CD1c-positive myeloid dendritic cell (primary cell): ENCODE data around the gene DPEP3.
"Not testable (repeated sequence)": the region's sequence is repeated elsewhere in the genome, so short reads cannot be mapped to it uniquely, and the experiment has no call there.

ENCODE experiments used
- DNase-seq: peaks from one replicate; pipeline ENCODE4 v3.0.0-alpha.2; 2016; ENCODE audit errors: extremely low spot score

DPEP3 gene

GRCh38 chr16:67979955-67980678 lies at the start of gene DPEP3:
Gene DPEP3 (minus strand): TSS chr16:67980499. CDS start chr16:67980380, 119 bp downstream.
- DNase-seq = no peak

GRCh38 chr16:68028996-68029395 lies 48.7 kb upstream of the DPEP3 start:
- no peak for DNase-seq

GRCh38 chr16:68022728-68023537 lies 42.6 kb upstream of the DPEP3 start, which contains the start of the genes DDX28 and DUS2:
Gene DDX28 (minus strand): TSS chr16:68023232. CDS start chr16:68023202, 30 bp downstream.
Gene DUS2 (plus strand): TSS chr16:68023284. CDS start chr16:68038024, 14,740 bp downstream.
- DNase-seq = peak; percentile 97

- DNase-seq = no peak
These were observed 42.0 kb upstream of the DPEP3 start for GRCh38 chr16:68022278-68022727.

- DNase-seq = no peak
These were observed 41.2 kb upstream of the DPEP3 start for GRCh38 chr16:68021490-68021889.

GRCh38 chr16:68019167-68019680 lies 38.9 kb upstream of the DPEP3 start:
- DNase-seq = no peak

- no peak for DNase-seq
These were observed 35.4 kb upstream of the DPEP3 start, which contains the start of gene DPEP2NB for GRCh38 chr16:68015681-68016080. Gene DPEP2NB (minus strand): TSS chr16:68015911. CDS start chr16:68015770, 141 bp downstream.

- peak; percentile 40 for DNase-seq
These were observed 33.1 kb upstream of the DPEP3 start for GRCh38 chr16:68013440-68013839.

- DNase-seq = not testable (repeated sequence)
These were observed 29.6 kb upstream of the DPEP3 start for GRCh38 chr16:68009872-68010271.

- DNase-seq = no peak
These were observed 28.9 kb upstream of the DPEP3 start for GRCh38 chr16:68009157-68009735.

GRCh38 chr16:68005786-68006286 lies 25.5 kb upstream of the DPEP3 start:
- peak; percentile 94 for DNase-seq

- DNase-seq = peak; percentile 53
These were observed 24.9 kb upstream of the DPEP3 start for GRCh38 chr16:68005211-68005610.

GRCh38 chr16:68003031-68003430 lies 22.7 kb upstream of the DPEP3 start:
- no peak for DNase-seq

- DNase-seq = peak; percentile 66
These were observed 20.2 kb upstream of the DPEP3 start for GRCh38 chr16:68000450-68000849.

GRCh38 chr16:67999985-68000384 lies 19.7 kb upstream of the DPEP3 start:
- DNase-seq = peak; percentile 71

- peak; percentile 86 for DNase-seq
These were observed 18.7 kb upstream of the DPEP3 start, which contains the start of gene DPEP2 for GRCh38 chr16:67998779-67999688. Gene DPEP2 (minus strand): TSS chr16:67999484. CDS start chr16:67993212, 6,272 bp downstream.

- DNase-seq = not testable (repeated sequence)
These were observed 18.0 kb upstream of the DPEP3 start for GRCh38 chr16:67998231-67998778.

GRCh38 chr16:67996666-67997065 lies 16.4 kb upstream of the DPEP3 start:
- no peak for DNase-seq

GRCh38 chr16:67995423-67995822 lies 15.1 kb upstream of the DPEP3 start:
- DNase-seq = peak; percentile 68

GRCh38 chr16:67994040-67994408 lies 13.7 kb upstream of the DPEP3 start:
- DNase-seq = not testable (repeated sequence)
